ENCODE data around the gene XIRP2.

DNA sequence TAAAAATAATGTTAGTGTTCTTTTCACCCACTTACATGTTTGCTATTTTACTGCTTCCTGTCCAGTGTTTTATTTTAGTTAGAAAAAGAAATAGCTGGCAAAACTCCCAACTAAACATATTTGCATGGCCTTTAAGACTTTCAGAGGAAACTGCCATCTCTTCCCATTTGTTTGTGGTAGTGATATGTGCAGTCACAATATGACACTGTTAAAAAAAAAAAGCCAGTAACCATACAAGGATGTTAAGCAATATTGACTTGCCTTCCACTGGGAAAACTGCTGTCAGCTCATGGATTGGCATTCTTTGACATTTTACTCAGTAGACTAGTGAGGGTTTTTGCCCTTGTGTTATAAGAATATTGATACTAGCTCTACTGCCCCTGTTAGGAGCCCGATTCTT lies 29.1 kb downstream of the XIRP2 start:
- TF ChIP-seq PBX3 (IDR thresholded peaks at IDR 0.05): no peak
- no peak for TF ChIP-seq POLR2AphosphoS2 (conservative IDR thresholded peaks at IDR 0.05; ENCODE audit: low read length)
